Heart left ventricle (tissue), 16 donors: ENCODE results near the gene DGKZ. TPM values are rescaled to one million over a fixed set of nuclear protein-coding genes. Genes with fewer than 3 reads are reported as not detected.

Source experiments
- ATAC-seq, 4 donors: fragments of 200-7000 bp; cut with Tn5 transposase; one replicate each; pipeline ENCODE4 v1.9.1; 2020 to 2022; ENCODE audit warnings: moderate library complexity in 4 of 4, mild to moderate bottlenecking in 3 of 4, moderate number of reproducible peaks in 1 of 4
- DNase-seq, 5 donors: peaks; one replicate each; pipeline ENCODE4 v3.0.0-alpha.2; 2020
- H3K27ac ChIP-seq, 12 donors: fragments of 200-600 bp; sonication (generic) in 4 of 12; one replicate each; pipeline versions ENCODE4 v1.5.0 to v1.8.0; 2016 to 2022; ENCODE audit warnings: mild to moderate bottlenecking in 2 of 12
- H3K27me3 ChIP-seq, 9 donors: fragments of 200-600 bp; sonication (generic) in 2 of 9; one replicate each; pipeline versions ENCODE4 v1.5.1 to v1.8.0; 2016 to 2022; ENCODE audit warnings: mild to moderate bottlenecking in 3 of 9
- H3K36me3 ChIP-seq, 9 donors: fragments of 200-600 bp; sonication (generic) in 2 of 9; one replicate each; pipeline versions ENCODE4 v1.5.0 to v1.8.0; 2018 to 2022; ENCODE audit warnings: mild to moderate bottlenecking in 2 of 9
- H3K4me1 ChIP-seq, 12 donors: fragments of 200-600 bp; sonication (generic) in 4 of 12; one replicate each; pipeline versions ENCODE4 v1.5.0 to v1.8.0; 2016 to 2022; ENCODE audit warnings: mild to moderate bottlenecking in 3 of 12
- H3K4me3 ChIP-seq, 12 donors: fragments of 200-600 bp; sonication (generic) in 4 of 12; one replicate each; pipeline versions ENCODE4 v1.5.0 to v1.8.0; 2017 to 2022; ENCODE audit warnings: mild to moderate bottlenecking in 9 of 12, moderate library complexity in 4 of 12
- H3K9me3 ChIP-seq, 12 donors: fragments of 200-600 bp; sonication (generic) in 4 of 12; one replicate each; pipeline versions ENCODE4 v1.5.0 to v1.8.0; 2016 to 2022; ENCODE audit warnings: mild to moderate bottlenecking in 1 of 12
- POLR2A ChIP-seq, 2 donors: fragments of 450-650 bp; IDR thresholded peaks; one replicate each; pipeline ENCODE4 v1.6.1; 2017; ENCODE audit warnings: antibody characterized with exemption in 2 of 2, mild to moderate bottlenecking in 2 of 2, moderate library complexity in 2 of 2
- WGBS, 4 donors: extraction: QIAGEN DNeasy Blood & Tissue Kit in 2 of 4; methylation state at CpG; one replicate each; pipeline versions ENCODE4 v1.1.5 to v1.1.7; 2013 to 2018; 5-methylcytosine and 5-hydroxymethylcytosine counted together
- intact Hi-C, 10 donors: fragments of 100-400 bp; cut with DNase I; formaldehyde crosslinking; loops; one replicate each; pipeline versions ENCODE4 v1.11.1 to v1.14.2; 2022
- polyA plus RNA-seq, 2 donors: library from polyadenylated mRNA; stranded (reverse); fragments of 200-250 nt; gene quantifications; one replicate each; pipeline ENCODE4 v1.2.3, GENCODE V29; 2013
- total RNA-seq, 9 donors: library from RNA; depleted of rRNA in 2 of 9; stranded (reverse); fragments of >200 nt in 2 of 9; fragmentation: NEBNext Ultra II Directional in 3 of 9; extraction: Animal tissue kit (Norgen Biotek cat#: 25700) in 3 of 9; gene quantifications; one replicate each; pipeline versions ENCODE4 v1.1.0 to v1.2.4, GENCODE V29; 2016 to 2023
- TF ChIP-seq, protein P1 (sequence below), 12 donors: fragments of 200-600 bp; sonication (generic) in 4 of 12; IDR thresholded peaks; one replicate each; pipeline versions ENCODE4 v1.5.0 to v1.8.0; 2018 to 2022; ENCODE audit warnings: antibody characterized with exemption in 12 of 12, mild to moderate bottlenecking in 5 of 12
- donor health status: ischemic (EF 13 %, LVEDD 7.1; RV severe dilation, severe dysfunction).
- donor health status: healthy with polysubstance abuse.
- donor health status: DM: no; HTN: yes; CAD: no.
- donor health status: DM: no; HTN: no; CAD: no.
- donor health status: ischemic (EF 25% LVEDD 6.9; RV normal size, moderate dysfunction).
- donor health status: ischemic (EF 25% LVEDD 5.7; RV mildly dilated, moderate dysfunction).
- donor health status: healthy.
- donor health status: DM: yes; HTN: yes; CAD: no.
- donor health status: ischemic (EF 35%, LVEDD 5.7; RV mildly dilated, moderate dysfunction).
- donor health status: nonischemic (EF 11% LVEDD 7.7; RV severe dilation, severe dysfunction).
- donor health status: DM: yes; HTN: yes; CAD: no.
- donor health status: PGD.
- donor health status: ischemic (EF 29% LVEDD 5.4; RV normal size, mild dysfunction).
- donor health status: nonischemic (EF 23%, LVEDD 6.1; RV moderate dilation, normal function).

The DGKZ gene
- total and polyA plus RNA-seq, 11 donors = 41.7 to 114 (median 59.5) TPM

DNA sequence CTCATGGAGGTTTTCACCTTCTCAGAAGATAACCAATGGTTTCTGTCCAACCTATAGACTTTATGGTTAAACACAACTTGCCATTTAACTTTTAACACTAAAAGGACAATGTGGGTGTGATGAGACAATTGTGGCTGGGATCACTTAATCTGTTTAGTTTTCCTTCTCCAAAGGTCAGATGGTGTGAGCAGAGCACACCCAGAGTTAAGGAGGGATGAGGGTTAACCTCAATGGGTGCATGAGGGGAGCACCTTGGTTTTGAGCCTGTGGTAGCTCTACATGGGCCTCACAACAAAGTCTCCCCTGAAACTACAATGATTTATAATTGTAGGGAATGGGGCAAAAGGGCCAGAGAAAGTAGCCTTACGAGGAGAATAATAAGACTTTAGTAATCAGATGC lies 73.2 kb downstream of the DGKZ start:
- Histone ChIP-seq H3K27ac (no peak overlapping the region), H3K27me3 (no peaks in the 10 kb centered on the region), H3K9me3 (no peaks in the 10 kb centered on the region), H3K4me1 (peaks cover 0 to 7% (median 0%) of the 10 kb centered on the region in 12 donors), H3K36me3 (peaks cover 0 to 58% (median 42%) of the 10 kb centered on the region in 9 donors), H3K4me3 (no peak overlapping the region)
- intact Hi-C loops = no loop called here
- TF ChIP-seq, protein P1, sequence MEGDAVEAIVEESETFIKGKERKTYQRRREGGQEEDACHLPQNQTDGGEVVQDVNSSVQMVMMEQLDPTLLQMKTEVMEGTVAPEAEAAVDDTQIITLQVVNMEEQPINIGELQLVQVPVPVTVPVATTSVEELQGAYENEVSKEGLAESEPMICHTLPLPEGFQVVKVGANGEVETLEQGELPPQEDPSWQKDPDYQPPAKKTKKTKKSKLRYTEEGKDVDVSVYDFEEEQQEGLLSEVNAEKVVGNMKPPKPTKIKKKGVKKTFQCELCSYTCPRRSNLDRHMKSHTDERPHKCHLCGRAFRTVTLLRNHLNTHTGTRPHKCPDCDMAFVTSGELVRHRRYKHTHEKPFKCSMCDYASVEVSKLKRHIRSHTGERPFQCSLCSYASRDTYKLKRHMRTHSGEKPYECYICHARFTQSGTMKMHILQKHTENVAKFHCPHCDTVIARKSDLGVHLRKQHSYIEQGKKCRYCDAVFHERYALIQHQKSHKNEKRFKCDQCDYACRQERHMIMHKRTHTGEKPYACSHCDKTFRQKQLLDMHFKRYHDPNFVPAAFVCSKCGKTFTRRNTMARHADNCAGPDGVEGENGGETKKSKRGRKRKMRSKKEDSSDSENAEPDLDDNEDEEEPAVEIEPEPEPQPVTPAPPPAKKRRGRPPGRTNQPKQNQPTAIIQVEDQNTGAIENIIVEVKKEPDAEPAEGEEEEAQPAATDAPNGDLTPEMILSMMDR (IDR thresholded peaks at IDR 0.05) = no peak
- TF ChIP-seq POLR2A (IDR thresholded peaks at IDR 0.05) = no peak
- WGBS, 4 donors = 90 to 98% (median 94%) methylated on average over 1 of the region's 1 CpG
- DNase-seq = no peak
- ATAC-seq = no peak

DNA sequence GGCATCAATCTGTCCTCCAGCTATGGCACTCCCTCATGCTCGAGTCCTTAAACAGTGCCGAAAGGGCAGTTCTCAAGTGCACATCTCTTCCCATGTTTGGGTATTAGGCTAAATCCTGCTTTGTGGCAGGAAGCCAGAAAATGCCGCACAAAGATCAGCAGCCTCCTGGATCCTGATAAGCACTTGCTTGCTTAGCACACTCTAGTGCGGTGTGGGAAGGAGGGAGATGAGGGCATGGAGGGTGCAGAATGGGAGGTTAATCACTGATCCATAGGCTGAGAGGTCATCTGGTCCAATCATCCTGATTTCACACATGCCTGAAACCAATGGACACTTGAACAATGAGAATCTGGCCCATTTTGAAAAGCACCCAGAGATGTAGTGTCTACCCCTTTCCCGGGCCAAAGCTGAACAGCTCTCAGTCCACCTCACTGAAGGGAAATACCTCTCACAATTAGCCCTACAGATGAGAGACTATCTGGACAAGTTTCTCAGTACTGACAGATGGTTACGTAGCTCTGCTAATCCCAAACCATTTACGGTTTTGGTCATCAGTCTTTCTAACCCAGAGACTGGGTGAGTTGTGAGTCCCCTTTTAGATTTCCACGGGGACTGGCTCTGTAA lies 74.1 kb downstream of the DGKZ start:
- 61 to 74% (median 68%) methylated on average over 8 of the region's 8 CpGs for WGBS, 4 donors
- intact Hi-C loops = no loop called here
- DNase-seq = peak in 2 of 5 donors; percentile 30 to 38
- H3K27me3 ChIP-seq = no peaks in the 10 kb centered on the region
- H3K36me3 ChIP-seq = peaks cover 0 to 56% (median 33%) of the 10 kb centered on the region in 9 donors
- no peaks in the 10 kb centered on the region for H3K9me3 ChIP-seq
- H3K4me3 ChIP-seq = no peak overlapping the region
- no peak for TF ChIP-seq POLR2A (IDR thresholded peaks at IDR 0.05)
- TF ChIP-seq, protein P1 (IDR thresholded peaks at IDR 0.05) = no peak
- ATAC-seq = peak; percentile 51 to 82 (median 76)
- peaks cover 0 to 7% (median 0%) of the 10 kb centered on the region in 12 donors for H3K4me1 ChIP-seq
- H3K27ac ChIP-seq = no peak overlapping the region

DNA sequence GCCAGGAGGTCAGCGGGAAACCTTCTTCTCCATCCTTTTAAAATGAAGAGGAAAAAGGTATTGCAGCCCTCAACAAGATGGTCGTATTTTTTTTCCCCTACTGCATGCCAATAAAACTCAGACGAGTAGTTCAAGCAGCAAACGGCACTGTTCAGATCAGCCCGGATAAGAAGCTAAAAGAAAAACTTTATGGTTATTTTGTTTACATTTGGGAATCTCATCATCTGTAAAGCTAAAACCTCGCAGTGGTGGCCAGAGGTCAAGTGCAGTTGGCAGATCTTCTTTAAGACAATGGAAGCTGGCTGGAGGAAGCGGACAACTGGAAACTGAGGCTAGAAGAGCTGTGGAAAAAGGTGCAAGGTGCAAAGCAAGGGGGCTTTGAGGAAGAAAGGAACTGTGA lies 75.3 kb downstream of the DGKZ start:
- 70 to 78% (median 74%) methylated on average over 7 of the region's 7 CpGs for WGBS, 4 donors
- DNase-seq (no peak), ATAC-seq (no peak)
- H3K4me1 ChIP-seq = peaks cover 0 to 7% (median 0%) of the 10 kb centered on the region in 12 donors
- H3K9me3 ChIP-seq = no peaks in the 10 kb centered on the region
- peaks cover 0 to 52% (median 29%) of the 10 kb centered on the region in 9 donors for H3K36me3 ChIP-seq
- H3K4me3 ChIP-seq = no peak overlapping the region
- TF ChIP-seq POLR2A (IDR thresholded peaks at IDR 0.05) = no peak
- TF ChIP-seq, protein P1 (IDR thresholded peaks at IDR 0.05) = no peak
- intact Hi-C loops = no loop called here
- no peak overlapping the region for H3K27ac ChIP-seq
- H3K27me3 ChIP-seq = no peaks in the 10 kb centered on the region

DNA sequence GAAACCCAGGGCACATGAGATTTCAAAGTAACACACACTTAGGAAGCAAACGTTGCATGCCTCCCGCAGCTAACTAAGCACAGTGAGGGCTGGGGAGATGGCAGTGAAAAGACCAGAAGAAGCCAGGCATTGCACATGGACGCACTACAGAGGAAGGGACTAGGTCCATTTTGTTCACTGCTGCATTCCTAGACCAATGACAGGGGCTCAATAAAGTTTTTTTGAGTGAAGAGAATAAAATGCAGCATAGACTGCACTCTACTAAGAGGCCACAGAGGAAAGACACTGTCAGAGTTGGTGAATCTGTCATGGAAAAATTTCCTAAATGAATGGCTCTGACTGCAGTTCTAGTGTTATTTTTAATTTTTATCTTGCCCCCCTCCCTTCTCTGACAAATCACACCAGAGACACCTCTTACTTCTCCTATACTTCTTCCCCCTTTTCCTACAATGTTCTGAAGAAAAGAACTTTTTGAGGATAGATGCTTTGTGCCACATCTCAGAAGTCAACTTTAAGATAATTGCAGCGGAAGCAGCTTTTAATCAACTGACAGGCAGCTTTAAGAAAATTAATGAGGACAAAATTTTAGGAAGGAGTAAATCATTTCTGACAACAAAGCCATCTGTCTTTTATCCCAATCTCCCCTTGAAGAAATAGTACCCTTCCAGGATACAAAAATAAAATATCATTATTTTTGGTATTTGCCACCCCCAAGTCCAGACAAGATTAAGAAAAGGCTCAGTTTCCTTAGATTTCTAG lies 79.1 kb downstream of the DGKZ start:
- Histone ChIP-seq H3K9me3 (no peaks in the 10 kb centered on the region), H3K4me3 (no peak overlapping the region), H3K36me3 (peaks cover 0 to 63% (median 56%) of the 10 kb centered on the region in 9 donors), H3K27ac (no peak overlapping the region), H3K27me3 (no peaks in the 10 kb centered on the region), H3K4me1 (peaks cover 0 to 2% (median 0%) of the 10 kb centered on the region in 12 donors)
- ATAC-seq = no peak
- WGBS, 4 donors = 77 to 84% (median 81%) methylated on average over 4 of the region's 4 CpGs
- no peak for DNase-seq
- intact Hi-C loops = no loop called here
- no peak for TF ChIP-seq POLR2A (IDR thresholded peaks at IDR 0.05)
- TF ChIP-seq, protein P1 (IDR thresholded peaks at IDR 0.05) = no peak
